IPS-NIHi7 (cell line): ENCODE results near the gene CRISPLD2.
A peak's percentile ranks its signal among the peaks of the same experiment; 100 is the strongest.
"Not testable (repeated sequence)": the region's sequence is repeated elsewhere in the genome, so short reads cannot be mapped to it uniquely, and the experiment has no call there.

Experiments used
- DNase-seq: peaks from one replicate; pipeline ENCODE4 v3.0.0; 2012; ENCODE audit warnings: mixed read lengths; ENCODE audit errors: extremely low spot score

CRISPLD2 gene

DNA sequence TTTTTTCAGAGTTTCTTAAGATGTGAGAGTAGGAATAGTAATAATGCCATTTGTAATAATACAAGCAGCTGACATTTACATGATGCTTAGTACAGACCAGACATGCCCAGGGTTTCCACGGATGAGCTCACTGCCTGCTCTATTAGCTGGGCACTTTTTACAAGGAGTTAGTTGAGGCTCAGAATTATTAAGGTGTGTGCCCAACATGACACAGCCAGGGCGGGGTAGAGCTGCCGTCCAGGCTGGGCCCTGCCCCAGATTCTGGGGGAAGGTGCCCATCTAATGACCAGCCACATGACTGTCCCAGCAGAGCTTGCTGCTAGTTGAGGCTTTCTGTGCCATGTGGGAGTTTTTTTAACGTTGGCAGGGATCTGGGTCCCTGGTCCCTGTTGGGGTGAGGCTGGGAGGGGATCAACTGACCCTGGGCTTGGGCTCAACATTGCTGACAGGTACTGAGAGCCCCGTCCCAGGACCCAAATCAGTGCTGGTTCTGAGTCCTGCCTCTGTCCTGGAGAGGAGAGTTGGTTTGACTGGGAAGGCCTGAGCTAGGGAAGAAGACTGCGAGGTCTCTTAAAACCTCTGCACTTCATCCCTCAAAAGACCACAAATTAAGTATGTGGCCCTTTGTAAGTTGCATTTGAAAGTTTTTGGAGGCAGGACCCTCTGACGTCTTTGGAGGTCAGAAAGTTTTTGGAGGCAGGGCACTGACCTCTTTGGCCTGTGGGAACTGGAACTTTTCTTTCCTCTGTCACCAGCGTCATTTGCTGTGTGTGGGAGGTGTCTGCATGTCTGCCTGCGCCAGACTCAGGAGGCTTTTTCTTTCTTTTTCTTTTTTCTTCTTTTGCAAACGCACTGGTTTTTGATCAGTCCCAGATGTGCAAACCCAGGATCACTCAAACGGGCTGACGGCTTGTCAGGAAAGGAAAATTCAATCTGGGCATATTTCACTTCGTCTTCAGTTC lies 2.2 kb downstream of the CRISPLD2 start:
- no peak for DNase-seq

GRCh38 chr16:84822990-84823389 lies 3.2 kb downstream of the CRISPLD2 start:
- DNase-seq = no peak

- no peak for DNase-seq
Observed at GRCh38 chr16:84823484-84823883, 3.7 kb downstream of the CRISPLD2 start.

- DNase-seq = no peak
Observed at GRCh38 chr16:84823926-84824325, 4.1 kb downstream of the CRISPLD2 start.

DNA sequence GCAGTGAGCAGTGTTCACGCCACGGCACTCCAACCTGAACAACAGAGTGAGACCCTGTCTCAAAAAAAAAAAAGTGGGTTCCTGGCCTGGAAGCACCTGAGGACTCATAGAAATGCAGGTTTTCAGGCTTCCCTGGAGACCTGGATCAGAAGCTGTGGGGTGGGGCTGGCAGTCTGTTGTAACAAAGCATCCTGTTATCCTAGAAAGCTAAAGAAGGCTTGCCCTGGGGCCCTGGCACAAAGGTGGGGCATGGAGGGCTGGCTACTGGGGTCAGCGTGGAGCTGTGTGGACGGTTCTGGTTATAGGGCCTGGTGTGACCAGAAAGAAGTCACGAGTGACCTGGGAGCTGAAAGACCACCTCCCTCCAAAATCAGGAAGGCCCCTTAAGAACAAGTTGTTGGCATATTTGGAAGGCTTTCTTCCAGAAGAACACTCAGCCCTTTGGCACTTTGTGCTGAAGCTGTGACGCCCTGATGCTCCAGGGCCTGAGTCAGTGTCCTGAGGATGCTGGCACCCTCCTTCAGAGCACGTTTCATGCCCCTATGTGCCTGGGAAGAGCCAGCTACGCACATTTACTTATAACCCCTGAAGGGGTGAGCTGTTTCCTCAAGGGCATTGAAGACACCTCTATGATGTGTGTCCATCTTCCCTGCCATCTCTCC lies 6.2 kb downstream of the CRISPLD2 start:
- DNase-seq = no peak

- no peak for DNase-seq
Observed at GRCh38 chr16:84826558-84826941, 6.8 kb downstream of the CRISPLD2 start.

- no peak for DNase-seq
Observed at GRCh38 chr16:84827131-84827574, 7.4 kb downstream of the CRISPLD2 start.

DNA sequence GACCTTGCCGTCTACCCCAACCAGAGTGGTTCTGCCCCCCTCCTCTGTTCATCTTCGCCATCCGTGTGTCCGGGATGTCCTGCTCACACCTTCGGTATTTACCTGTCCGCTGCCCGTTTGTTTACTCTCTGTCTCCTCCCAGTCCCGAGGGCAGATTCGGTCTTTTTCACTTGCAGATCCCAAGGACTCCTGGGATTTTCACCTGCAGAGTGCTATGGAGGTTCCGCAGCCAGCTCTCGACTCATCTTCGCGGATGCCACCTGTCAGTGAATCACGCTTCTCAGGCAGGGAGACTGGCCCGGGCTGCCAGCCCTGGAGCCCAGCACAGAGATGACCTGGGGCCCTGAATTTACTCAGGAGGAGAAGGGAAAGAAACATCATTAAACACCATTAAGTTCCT lies 8.1 kb downstream of the CRISPLD2 start:
- no peak for DNase-seq

- no peak for DNase-seq
Observed at GRCh38 chr16:84828322-84828721, 8.5 kb downstream of the CRISPLD2 start.

DNA sequence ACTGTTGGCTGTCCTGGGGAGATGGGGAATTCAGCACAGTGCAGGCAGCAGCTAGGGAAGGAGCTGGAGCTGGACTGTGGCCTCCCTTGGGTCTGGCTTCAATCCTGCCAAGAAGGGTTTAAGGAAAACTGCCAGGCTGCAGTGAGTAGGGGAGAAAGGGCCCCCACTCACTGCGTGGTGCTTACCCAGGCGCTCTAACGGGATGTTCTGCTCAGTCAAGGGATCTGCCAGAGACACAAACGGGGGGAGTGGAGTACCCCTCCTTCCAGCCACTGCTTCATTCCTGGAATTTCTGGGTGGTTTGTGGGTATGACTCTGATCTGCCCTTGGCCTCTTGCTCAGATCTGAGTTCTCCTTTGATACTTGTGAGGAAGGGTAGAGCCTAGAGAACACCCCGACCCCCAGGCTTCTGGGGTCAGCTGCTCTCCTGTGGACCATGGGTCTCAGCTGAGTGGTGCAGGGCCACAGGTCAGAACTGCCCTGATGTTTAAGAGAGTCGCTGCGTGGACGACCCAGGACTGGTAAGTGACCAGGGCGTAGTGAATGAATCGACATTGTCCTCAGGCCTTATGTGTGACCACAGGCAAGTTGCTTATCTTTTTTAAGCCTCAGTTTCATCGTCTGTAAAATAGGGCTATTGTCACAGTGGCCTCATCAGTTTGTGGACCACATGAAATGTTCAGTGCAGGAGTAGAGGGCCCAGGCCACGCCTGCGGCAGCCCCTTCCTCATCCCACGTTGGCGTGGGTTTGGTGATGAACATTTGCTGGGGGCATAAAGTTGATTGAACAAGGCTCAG lies 9.6 kb downstream of the CRISPLD2 start:
- DNase-seq = no peak

- no peak for DNase-seq
Observed at GRCh38 chr16:84830765-84831384, 11.1 kb downstream of the CRISPLD2 start.

DNA sequence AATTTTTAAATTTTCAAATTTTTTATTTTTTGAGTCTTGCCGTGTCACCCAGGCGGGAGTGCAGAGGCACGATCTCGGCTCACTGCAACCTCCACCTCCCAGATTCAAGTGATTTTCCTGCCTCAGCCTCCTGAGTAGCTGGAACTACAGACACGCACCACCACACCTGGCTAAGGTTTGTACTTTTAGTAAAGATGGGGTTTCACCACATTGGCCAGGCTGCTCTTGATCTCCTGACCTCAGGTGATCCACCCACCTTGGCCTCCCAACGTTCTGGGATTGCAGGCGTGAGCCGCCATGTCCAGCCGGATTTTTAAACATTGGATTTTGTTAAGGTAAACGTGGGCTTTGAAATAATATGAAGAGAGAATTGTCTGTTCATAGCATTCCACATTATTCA lies 11.9 kb downstream of the CRISPLD2 start:
- not testable (repeated sequence) for DNase-seq

DNA sequence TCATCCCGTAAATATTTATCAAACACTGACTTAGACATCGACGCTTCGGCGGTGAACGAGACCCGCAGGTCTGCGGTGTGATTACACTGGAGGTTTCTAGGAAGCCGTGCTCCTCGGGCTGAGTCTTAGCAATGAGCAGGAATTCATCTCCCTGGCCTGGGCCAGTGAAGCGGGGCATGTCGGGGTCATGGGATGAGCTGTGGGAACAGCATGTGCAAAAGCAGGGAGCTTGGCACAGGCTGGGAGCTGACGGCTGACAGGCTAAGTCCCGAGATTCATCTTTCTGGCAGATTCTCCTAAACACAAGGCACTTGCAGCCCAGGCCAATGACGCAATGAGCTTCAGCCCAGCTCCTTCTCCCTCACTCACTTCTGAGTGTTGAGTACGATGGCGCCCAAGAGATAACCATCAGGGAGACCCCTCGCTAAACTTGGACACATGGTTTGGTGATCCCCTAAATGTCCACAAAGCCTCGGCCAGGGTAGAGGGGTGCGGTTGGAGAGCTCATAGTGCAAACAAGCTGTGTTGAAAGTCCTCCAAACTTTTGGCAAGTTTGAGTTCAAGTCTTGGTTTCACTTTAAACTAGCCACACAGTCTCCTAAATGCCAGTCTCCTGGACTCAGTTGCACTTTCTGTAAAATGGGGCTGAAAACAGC lies 12.8 kb downstream of the CRISPLD2 start:
- DNase-seq = no peak

GRCh38 chr16:84833144-84833500 lies 13.3 kb downstream of the CRISPLD2 start:
- no peak for DNase-seq

GRCh38 chr16:84833542-84834402 lies 14.0 kb downstream of the CRISPLD2 start:
- no peak for DNase-seq

- DNase-seq = no peak
Observed at GRCh38 chr16:84834403-84834772, 14.6 kb downstream of the CRISPLD2 start.

DNA sequence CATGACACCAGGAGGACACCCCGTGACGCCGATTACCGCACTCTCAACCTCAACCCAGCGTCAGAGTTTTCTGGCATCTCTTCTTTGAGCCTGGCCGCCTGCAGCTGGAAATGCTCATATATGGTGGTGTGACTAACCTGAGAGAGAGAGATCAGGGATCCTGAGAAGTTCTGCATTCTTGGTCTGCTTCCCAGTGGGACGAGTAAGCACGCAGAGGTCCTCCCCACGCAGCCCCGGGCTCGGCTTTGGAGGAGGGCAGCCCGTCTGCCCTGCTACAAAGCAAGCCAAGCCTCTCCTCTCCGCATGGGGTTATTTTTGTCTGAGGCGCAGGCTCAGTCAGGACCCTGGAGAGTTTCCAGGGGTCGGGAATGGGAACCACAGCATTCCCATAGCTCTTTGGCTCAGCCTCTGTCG lies 16.5 kb downstream of the CRISPLD2 start:
- DNase-seq = peak; percentile 92

- DNase-seq = no peak
Observed at GRCh38 chr16:84836967-84837366, 17.2 kb downstream of the CRISPLD2 start.

- DNase-seq = no peak
Observed at GRCh38 chr16:84838383-84838948, 18.7 kb downstream of the CRISPLD2 start.

- DNase-seq = no peak
Observed at GRCh38 chr16:84839054-84839453, 19.3 kb downstream of the CRISPLD2 start.
